WI38 (cell line): ENCODE measurements around the gene GLCCI1.

Experiments
- H3K4me3 ChIP-seq: 2 replicates; pipeline ENCODE4 v1.5.1; 2011; ENCODE audit warnings: low read depth, mild to moderate bottlenecking, control low read depth, low read length
- TF ChIP-seq, protein P1 (sequence below): IDR thresholded peaks from 2 replicates; pipeline ENCODE4 v1.5.1; 2012; ENCODE audit warnings: low read depth, mild to moderate bottlenecking, control low read depth, low read length

GLCCI1 gene

DNA sequence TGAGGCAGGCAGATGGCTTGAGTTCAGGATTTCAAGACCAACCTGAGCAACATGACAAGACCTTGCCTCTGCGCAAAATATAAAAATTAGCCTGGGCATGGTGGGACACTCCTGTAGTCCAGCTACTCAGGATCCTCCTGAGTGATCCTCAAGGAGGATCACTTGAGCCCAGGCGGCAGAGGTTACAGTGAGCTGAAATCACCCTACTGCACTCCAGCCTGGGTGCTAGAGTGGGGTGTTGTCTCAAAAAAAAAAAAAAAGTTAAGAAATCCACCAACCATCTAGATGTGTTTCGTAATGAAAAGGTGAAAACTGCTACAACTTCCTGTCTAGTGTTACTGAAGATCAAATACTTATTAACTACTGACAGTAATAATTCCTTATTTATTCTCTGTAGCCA lies 8.1 kb downstream of the GLCCI1 start:
- no peak overlapping the region for H3K4me3 ChIP-seq
- TF ChIP-seq, protein P1, sequence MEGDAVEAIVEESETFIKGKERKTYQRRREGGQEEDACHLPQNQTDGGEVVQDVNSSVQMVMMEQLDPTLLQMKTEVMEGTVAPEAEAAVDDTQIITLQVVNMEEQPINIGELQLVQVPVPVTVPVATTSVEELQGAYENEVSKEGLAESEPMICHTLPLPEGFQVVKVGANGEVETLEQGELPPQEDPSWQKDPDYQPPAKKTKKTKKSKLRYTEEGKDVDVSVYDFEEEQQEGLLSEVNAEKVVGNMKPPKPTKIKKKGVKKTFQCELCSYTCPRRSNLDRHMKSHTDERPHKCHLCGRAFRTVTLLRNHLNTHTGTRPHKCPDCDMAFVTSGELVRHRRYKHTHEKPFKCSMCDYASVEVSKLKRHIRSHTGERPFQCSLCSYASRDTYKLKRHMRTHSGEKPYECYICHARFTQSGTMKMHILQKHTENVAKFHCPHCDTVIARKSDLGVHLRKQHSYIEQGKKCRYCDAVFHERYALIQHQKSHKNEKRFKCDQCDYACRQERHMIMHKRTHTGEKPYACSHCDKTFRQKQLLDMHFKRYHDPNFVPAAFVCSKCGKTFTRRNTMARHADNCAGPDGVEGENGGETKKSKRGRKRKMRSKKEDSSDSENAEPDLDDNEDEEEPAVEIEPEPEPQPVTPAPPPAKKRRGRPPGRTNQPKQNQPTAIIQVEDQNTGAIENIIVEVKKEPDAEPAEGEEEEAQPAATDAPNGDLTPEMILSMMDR, result no peak

GRCh38 chr7:7977774-7978173 lies 9.2 kb downstream of the GLCCI1 start:
- TF ChIP-seq, protein P1, result no peak
- no peak overlapping the region for H3K4me3 ChIP-seq

GRCh38 chr7:7978860-7979259 lies 10.3 kb downstream of the GLCCI1 start:
- H3K4me3 ChIP-seq, result no peak overlapping the region
- TF ChIP-seq, protein P1, result no peak

DNA sequence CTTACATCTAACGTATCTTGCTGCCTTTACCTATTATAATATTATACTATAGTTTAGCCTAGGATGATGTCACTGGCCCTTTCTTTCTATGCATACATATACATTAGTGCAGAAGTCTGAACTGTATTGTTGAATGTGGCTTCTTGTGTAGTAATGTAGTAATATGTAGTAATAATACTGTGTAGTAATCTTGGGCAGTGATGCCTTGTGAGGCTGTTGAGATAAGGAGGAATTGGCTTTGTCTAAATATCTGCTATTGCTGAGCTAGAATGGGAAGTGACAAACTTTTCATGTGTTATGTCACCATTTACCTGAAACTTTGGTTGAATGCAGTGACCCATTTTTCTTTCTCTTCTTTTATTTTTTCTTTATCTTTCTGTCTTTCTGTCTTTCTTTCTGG lies 11.0 kb downstream of the GLCCI1 start:
- TF ChIP-seq, protein P1, result no peak
- H3K4me3 ChIP-seq, result no peak overlapping the region

DNA sequence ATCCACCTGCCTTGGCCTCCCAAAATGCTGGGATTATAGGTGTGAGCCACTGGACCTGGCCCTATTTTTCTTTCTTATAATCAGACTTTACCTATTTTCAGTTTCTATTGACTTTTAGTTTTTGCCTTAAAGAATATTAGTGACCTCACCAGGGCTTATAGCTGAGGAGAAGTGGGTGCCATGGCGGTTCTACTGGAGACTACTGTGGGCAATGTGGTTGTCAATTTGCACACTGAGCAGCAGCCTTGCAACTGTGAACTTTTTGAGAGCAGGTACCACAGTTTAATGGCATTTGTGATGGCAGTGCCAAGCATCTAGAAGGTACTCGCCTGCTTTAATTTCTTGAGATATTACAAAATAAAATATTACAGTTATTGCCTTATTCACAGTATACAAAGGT lies 11.5 kb downstream of the GLCCI1 start:
- TF ChIP-seq, protein P1, result no peak
- H3K4me3 ChIP-seq, result no peak overlapping the region

DNA sequence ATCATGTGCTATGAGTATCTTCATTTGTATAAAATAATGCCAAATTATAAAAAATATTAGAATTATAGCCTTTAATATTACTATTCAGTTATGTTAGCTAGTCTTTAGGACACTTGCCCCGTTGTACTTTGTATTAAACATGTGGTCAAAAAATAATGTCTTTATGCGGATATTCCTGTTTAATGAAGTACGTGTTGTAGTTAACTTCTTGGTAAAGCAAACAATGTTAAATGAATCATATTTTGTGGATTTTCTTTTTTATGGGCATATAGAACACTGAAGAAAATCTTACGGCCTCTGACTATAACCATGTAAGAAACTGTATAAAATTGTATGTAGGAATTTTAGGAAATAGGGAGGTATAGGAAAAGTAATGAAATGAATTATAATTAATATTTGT lies 14.3 kb downstream of the GLCCI1 start:
- H3K4me3 ChIP-seq, result no peak overlapping the region
- TF ChIP-seq, protein P1, result no peak

- H3K4me3 ChIP-seq, result no peak overlapping the region
- TF ChIP-seq, protein P1, result no peak
Observed at GRCh38 chr7:7984424-7984823, 15.8 kb downstream of the GLCCI1 start.
